Peyer's patch (tissue), 4 donors: ENCODE results near the gene SPC24. TPM values are rescaled to one million over a fixed set of nuclear protein-coding genes. Genes with fewer than 3 reads are reported as not detected.
A peak's percentile ranks its signal among the peaks of the same experiment; 100 is the strongest.
"Not testable (repeated sequence)": the region's sequence is repeated elsewhere in the genome, so short reads cannot be mapped to it uniquely, and the experiment has no call there.

ENCODE experiments used
- DNase-seq, 3 donors: peaks; one replicate each; pipeline ENCODE4 v3.0.0-alpha.2; 2017 to 2019
- H3K27ac ChIP-seq, 4 donors: fragments of 200-600 bp; sonication (generic); one replicate each; pipeline ENCODE4 v1.5.1; 2016 to 2019
- H3K27me3 ChIP-seq, 2 donors: fragments of 200-600 bp; sonication (generic); one replicate each; pipeline ENCODE4 v1.5.1; 2019
- H3K36me3 ChIP-seq, 3 donors: fragments of 200-600 bp; sonication (generic); one replicate each; pipeline ENCODE4 v1.5.1; 2016 to 2019
- H3K4me1 ChIP-seq, 4 donors: fragments of 200-600 bp; sonication (generic); one replicate each; pipeline ENCODE4 v1.5.1; 2016 to 2019
- H3K4me3 ChIP-seq, 4 donors: fragments of 200-600 bp; sonication (generic); 1 replicate in 3 of 4; 2 replicates in 1 of 4; pipeline ENCODE4 v1.5.1; 2016 to 2019; ENCODE audit warnings: mild to moderate bottlenecking in 1 of 4
- H3K9me3 ChIP-seq, 4 donors: fragments of 200-600 bp; sonication (generic); one replicate each; pipeline ENCODE4 v1.5.1; 2016 to 2019; ENCODE audit warnings: mild to moderate bottlenecking in 1 of 4
- POLR2A ChIP-seq, 2 donors: fragments of 450-650 bp; IDR thresholded peaks; one replicate each; pipeline ENCODE4 v1.5.1; 2017; ENCODE audit warnings: antibody characterized with exemption in 2 of 2, mild to moderate bottlenecking in 2 of 2, moderate library complexity in 2 of 2
- total RNA-seq, 4 donors: library from RNA; depleted of rRNA; stranded (reverse); fragments of >200 nt; gene quantifications; one replicate each; pipeline ENCODE4 v1.1.0, GENCODE V29; 2016
- TF ChIP-seq, protein P1 (sequence below), 6 experiments: fragments of 450-650 bp in 4 of 6; fragments of 200-600 bp in 2 of 6; sonication (generic) in 1 of 6; IDR thresholded peaks; one replicate each; pipeline ENCODE4 v1.5.1; 2017 to 2019; ENCODE audit warnings: antibody characterized with exemption in 6 of 6, mild to moderate bottlenecking in 3 of 6, moderate library complexity in 1 of 6

Gene SPC24
- total RNA-seq, 4 donors from 2014 or later = 1.7 to 28.9 (median 8.4) TPM

DNA sequence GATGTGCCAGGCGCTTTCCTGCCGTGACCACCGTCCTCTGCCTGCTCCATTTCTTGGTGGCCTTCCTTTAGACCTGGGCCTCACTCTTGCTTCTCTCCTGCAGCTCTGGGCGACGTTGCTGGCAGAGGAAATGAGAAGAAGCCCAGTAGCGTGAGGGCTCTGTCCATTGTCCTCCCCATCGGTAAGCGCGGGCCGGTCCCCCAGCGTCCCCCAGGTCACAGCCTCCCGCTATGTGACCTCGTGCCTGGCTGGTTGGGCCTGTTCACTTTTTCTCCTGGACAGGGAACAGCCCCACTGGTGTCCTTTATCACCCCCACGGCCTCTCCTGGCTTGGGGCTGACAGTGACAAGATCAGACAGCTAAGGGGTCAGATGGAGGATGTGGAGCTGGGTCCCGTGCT, 27.7 kb downstream of the SPC24 start:
- no peaks in the 10 kb centered on the region for H3K9me3 ChIP-seq
- no peak overlapping the region for H3K4me3 ChIP-seq
- TF ChIP-seq POLR2A (IDR thresholded peaks at IDR 0.05) = no peak
- TF ChIP-seq, protein P1, sequence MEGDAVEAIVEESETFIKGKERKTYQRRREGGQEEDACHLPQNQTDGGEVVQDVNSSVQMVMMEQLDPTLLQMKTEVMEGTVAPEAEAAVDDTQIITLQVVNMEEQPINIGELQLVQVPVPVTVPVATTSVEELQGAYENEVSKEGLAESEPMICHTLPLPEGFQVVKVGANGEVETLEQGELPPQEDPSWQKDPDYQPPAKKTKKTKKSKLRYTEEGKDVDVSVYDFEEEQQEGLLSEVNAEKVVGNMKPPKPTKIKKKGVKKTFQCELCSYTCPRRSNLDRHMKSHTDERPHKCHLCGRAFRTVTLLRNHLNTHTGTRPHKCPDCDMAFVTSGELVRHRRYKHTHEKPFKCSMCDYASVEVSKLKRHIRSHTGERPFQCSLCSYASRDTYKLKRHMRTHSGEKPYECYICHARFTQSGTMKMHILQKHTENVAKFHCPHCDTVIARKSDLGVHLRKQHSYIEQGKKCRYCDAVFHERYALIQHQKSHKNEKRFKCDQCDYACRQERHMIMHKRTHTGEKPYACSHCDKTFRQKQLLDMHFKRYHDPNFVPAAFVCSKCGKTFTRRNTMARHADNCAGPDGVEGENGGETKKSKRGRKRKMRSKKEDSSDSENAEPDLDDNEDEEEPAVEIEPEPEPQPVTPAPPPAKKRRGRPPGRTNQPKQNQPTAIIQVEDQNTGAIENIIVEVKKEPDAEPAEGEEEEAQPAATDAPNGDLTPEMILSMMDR (IDR thresholded peaks at IDR 0.05) = no peak
- no peak overlapping the region for H3K27ac ChIP-seq
- H3K36me3 ChIP-seq = peaks cover 0 to 96% (median 0%) of the 10 kb centered on the region in 3 donors
- peaks cover 0 to 7% (median 0%) of the 10 kb centered on the region in 4 donors for H3K4me1 ChIP-seq
- DNase-seq = no peak
- no peaks in the 10 kb centered on the region for H3K27me3 ChIP-seq

DNA sequence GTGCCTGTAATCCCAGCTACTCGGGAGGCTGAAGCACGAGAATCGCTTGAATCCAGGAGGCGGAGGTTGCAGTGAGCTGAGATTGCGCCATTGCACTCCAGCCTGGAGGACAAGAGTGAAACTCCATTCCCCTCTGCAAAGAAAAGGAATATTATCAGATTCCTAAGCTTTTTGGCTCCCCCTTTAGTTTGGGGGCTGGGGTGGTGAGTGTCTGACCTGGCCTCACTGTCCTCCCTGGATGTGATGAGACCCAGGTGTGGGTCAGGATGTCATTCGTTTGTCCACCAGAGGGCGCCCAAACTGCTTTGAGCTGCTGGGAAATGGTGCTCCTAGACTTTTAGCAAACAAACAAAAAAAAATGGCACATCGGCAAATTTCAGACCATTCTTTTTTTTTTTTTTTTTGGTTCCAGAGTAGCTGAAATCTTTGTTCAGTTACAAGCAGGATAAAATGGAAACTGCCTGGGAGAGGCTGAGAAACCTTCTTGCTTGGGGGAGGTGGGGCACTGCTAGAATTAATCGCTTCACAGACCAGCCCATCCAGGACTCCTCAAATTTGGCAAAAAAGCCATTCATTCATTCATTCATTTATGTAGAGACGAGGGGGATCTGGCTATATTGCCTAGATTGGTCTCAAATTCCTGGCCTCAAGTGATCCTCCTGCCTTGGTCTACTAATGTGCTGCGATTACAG, 29.4 kb downstream of the SPC24 start:
- H3K4me1 ChIP-seq = peaks cover 0 to 7% (median 0%) of the 10 kb centered on the region in 4 donors
- TF ChIP-seq, protein P1 (IDR thresholded peaks at IDR 0.05) = peak; percentile 62 to 78 (median 67)
- TF ChIP-seq POLR2A (IDR thresholded peaks at IDR 0.05) = no peak
- peak; percentile 81 to 92 (median 82) for DNase-seq
- H3K27ac ChIP-seq = no peak overlapping the region
- no peaks in the 10 kb centered on the region for H3K9me3 ChIP-seq
- H3K27me3 ChIP-seq = no peaks in the 10 kb centered on the region
- H3K36me3 ChIP-seq = peaks cover 0 to 97% (median 0%) of the 10 kb centered on the region in 3 donors
- no peak overlapping the region for H3K4me3 ChIP-seq

DNA sequence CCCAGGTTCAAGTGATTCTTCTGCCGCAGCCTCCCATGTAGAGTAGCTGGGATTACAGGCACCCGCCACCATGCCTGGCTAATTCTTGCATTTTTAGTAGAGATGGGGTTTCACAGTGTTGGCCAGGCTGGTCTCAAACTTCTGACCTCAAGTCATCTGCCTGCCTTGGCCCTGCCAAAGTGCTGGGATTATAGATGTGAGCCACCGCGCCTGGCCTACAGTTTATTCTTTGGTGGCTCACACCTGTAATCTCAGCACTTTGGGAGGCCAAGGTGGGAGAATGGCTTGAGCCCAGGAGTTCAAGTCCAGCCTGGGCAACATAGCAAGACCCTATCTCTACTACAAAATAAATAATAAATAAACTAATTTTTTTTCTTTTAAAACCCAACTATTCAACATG, 31.4 kb downstream of the SPC24 start:
- not testable (repeated sequence) for H3K4me3 ChIP-seq, H3K4me1 ChIP-seq, DNase-seq, H3K27me3 ChIP-seq, H3K9me3 ChIP-seq, H3K27ac ChIP-seq
- H3K36me3 ChIP-seq = peaks cover 0 to 97% (median 0%) of the 10 kb centered on the region in 3 donors

DNA sequence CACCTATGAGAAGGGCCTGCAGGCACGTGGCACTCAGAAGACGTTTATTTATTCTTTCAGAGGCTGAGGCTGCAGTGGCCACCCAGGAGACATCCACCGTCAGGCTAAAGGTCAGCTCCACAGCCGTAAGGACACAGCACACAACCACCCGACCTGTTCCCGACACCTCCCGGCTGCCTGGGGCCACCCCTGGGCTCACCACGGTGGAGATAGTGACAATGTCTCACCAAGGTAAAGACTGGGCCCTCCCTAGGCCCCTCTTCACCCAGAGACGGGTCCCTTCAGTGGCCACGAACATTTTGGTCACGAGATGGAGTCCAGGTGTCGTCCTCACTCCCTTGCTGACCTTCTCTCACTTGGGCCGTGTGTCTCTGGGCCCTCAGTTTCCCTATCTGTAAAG, 32.5 kb downstream of the SPC24 start:
- peaks cover 0 to 95% (median 0%) of the 10 kb centered on the region in 3 donors for H3K36me3 ChIP-seq
- H3K27me3 ChIP-seq = no peaks in the 10 kb centered on the region
- TF ChIP-seq, protein P1 (IDR thresholded peaks at IDR 0.05) = no peak
- no peak for TF ChIP-seq POLR2A (IDR thresholded peaks at IDR 0.05)
- H3K9me3 ChIP-seq = no peaks in the 10 kb centered on the region
- DNase-seq = no peak
- no peak overlapping the region for H3K27ac ChIP-seq
- H3K4me3 ChIP-seq = no peak overlapping the region
- H3K4me1 ChIP-seq = no peaks in the 10 kb centered on the region

DNA sequence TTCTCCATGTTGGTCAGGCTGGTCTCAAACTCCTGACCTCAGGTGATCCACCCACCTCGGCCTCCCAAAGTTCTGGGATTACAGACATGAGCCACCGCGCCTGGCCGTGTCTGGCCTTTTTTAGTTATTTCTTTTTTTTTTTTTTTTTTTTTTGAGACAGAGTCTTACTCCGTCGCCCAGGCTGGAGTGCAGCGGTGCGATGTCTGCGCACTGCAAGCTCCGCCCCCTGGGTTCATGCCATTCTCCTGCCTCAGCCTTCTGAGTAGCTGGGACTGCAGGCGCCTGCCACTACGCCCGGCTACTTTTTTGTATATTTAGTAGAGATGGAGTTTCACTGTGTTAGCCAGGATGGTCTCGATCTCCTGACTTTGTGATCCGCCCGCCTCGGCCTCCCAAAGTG, 33.6 kb downstream of the SPC24 start:
- H3K9me3 ChIP-seq, DNase-seq, H3K4me1 ChIP-seq, H3K4me3 ChIP-seq, H3K27ac ChIP-seq, H3K27me3 ChIP-seq: not testable (repeated sequence)
- peaks cover 0 to 95% (median 0%) of the 10 kb centered on the region in 3 donors for H3K36me3 ChIP-seq

DNA sequence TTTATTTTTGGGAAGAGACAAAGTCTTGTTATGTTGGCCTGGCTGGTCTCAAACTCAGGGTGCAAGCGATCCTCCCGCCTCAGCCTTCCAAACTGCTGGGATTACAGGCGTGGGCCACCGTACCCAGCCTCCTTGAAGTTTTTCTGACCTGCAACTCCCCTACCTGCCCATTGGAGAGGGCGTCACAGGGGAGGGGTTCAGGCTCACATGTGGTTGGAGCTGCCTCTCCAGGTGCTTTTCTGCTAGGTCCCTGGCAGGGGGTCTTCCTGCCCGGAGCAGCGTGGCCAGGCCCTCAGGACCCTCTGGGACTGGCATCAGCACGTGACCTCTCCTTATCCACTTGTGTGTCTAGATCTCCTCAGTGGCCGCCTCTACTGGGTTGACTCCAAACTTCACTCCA, 39.1 kb downstream of the SPC24 start:
- Histone ChIP-seq H3K27ac (no peak overlapping the region), H3K9me3 (no peaks in the 10 kb centered on the region), H3K36me3 (peaks cover 0 to 99% (median 0%) of the 10 kb centered on the region in 3 donors), H3K4me1 (peaks cover 0 to 4% (median 0%) of the 10 kb centered on the region in 4 donors), H3K4me3 (no peak overlapping the region), H3K27me3 (no peaks in the 10 kb centered on the region)
- no peak for DNase-seq
- TF ChIP-seq POLR2A (IDR thresholded peaks at IDR 0.05) = no peak
- TF ChIP-seq, protein P1 (IDR thresholded peaks at IDR 0.05) = no peak
